Activated CD4-positive, alpha-beta memory T cell treated with anti-CD3 and anti-CD28 coated beads for 36 hours (primary cell): ENCODE data around the gene CCDC34. TPM values are rescaled to one million over a fixed set of nuclear protein-coding genes. Genes with fewer than 3 reads are reported as not detected.

Experiments used
- CTCF ChIA-PET: fragments of 350-600 bp; sonication (Branson Sonifier 250); formaldehyde crosslinking; loops from one replicate; lab custom pipeline; 2021; ENCODE audit warnings: antibody characterized with exemption, inconsistent platforms; lab: Charles Lee
- POLR2A ChIA-PET: fragments of 350-600 bp; sonication (Branson Sonifier 250); formaldehyde crosslinking; loops from one replicate; lab custom pipeline; 2021; ENCODE audit warnings: antibody characterized with exemption; lab: Charles Lee
- DNase-seq: peaks from one replicate; pipeline ENCODE4 v3.0.0-alpha.2; 2020
- H3K27ac Mint-ChIP-seq: one replicate; pipeline ENCODE4 v1.8.0; 2021; ENCODE audit warnings: mixed read lengths
- H3K27me3 Mint-ChIP-seq: one replicate; pipeline ENCODE4 v1.8.0; 2021; ENCODE audit warnings: mixed read lengths
- H3K36me3 Mint-ChIP-seq: one replicate; pipeline ENCODE4 v1.8.0; 2021; ENCODE audit warnings: mixed read lengths
- H3K4me1 Mint-ChIP-seq: one replicate; pipeline ENCODE4 v1.8.0; 2021; ENCODE audit warnings: low read depth, mixed read lengths
- H3K4me3 Mint-ChIP-seq: one replicate; pipeline ENCODE4 v1.8.0; 2021; ENCODE audit warnings: mild to moderate bottlenecking, mixed read lengths
- H3K9me3 Mint-ChIP-seq: one replicate; pipeline ENCODE4 v1.8.0; 2021; ENCODE audit warnings: mixed read lengths
- intact Hi-C: fragments of 100-400 bp; cut with micrococcal nuclease; formaldehyde crosslinking; loops from one replicate; pipeline ENCODE4 v1.15.1; 2023
- total RNA-seq, 2 experiments: library from RNA; stranded (reverse); gene quantifications; one replicate each; pipeline ENCODE4 v1.2.3, GENCODE V29; 2021

CCDC34 gene
- total RNA-seq, 2 experiments from 2014 or later, result 22.8 to 23.7 TPM

GRCh38 chr11:27291954-27292636 lies 70.9 kb downstream of the CCDC34 start:
- H3K27ac Mint-ChIP-seq, result no peak overlapping the region
- H3K4me3 Mint-ChIP-seq, result no peak overlapping the region
- ChIA-PET POLR2A (no interaction called here), CTCF (no interaction called here)
- intact Hi-C loops, result no loop called here
- H3K4me1 Mint-ChIP-seq, result no peaks in the 10 kb centered on the region
- DNase-seq, result no peak
- H3K36me3 Mint-ChIP-seq, result peaks cover 5% of the 10 kb centered on the region
- peaks cover 23% of the 10 kb centered on the region for H3K9me3 Mint-ChIP-seq
- peaks cover 4% of the 10 kb centered on the region for H3K27me3 Mint-ChIP-seq

- H3K9me3 Mint-ChIP-seq, result peaks cover 23% of the 10 kb centered on the region
- H3K27ac Mint-ChIP-seq, result no peak overlapping the region
- no peaks in the 10 kb centered on the region for H3K4me1 Mint-ChIP-seq
- intact Hi-C loops, result no loop called here
- H3K4me3 Mint-ChIP-seq, result no peak overlapping the region
- ChIA-PET CTCF (no interaction called here), POLR2A (no interaction called here)
- H3K36me3 Mint-ChIP-seq, result peaks cover 5% of the 10 kb centered on the region
- H3K27me3 Mint-ChIP-seq, result peaks cover 4% of the 10 kb centered on the region
- DNase-seq, result no peak
Measured at GRCh38 chr11:27291302-27291889, 71.6 kb downstream of the CCDC34 start.

GRCh38 chr11:27290261-27291050 lies 72.6 kb downstream of the CCDC34 start:
- H3K27ac Mint-ChIP-seq, result no peak overlapping the region
- POLR2A ChIA-PET, result no interaction called here
- no peaks in the 10 kb centered on the region for H3K4me1 Mint-ChIP-seq
- H3K27me3 Mint-ChIP-seq, result peaks cover 4% of the 10 kb centered on the region
- H3K36me3 Mint-ChIP-seq, result peaks cover 5% of the 10 kb centered on the region
- no peak for DNase-seq
- CTCF ChIA-PET, result interaction anchor here (1.2 kb wide), 1 partner anchor 195 kb away, joined by 3 read pairs; no protein-coding TSS in a partner anchor
- peaks cover 23% of the 10 kb centered on the region for H3K9me3 Mint-ChIP-seq
- intact Hi-C loops, result no loop called here
- no peak overlapping the region for H3K4me3 Mint-ChIP-seq

Other genes with a start within 250 kb of the CCDC34 start
- under 1 TPM; 0.22 to 0.67 TPM for gene LGR4, start 109.6 kb upstream of the CCDC34 start, total RNA-seq
- 10 to 100 TPM; 27.6 to 28.7 TPM for gene LIN7C, start 143.6 kb upstream of the CCDC34 start, total RNA-seq